ENCODE results near the gene BET1L.
"Not testable (repeated sequence)": the region's sequence is repeated elsewhere in the genome, so short reads cannot be mapped to it uniquely, and the experiment has no call there.

The BET1L gene

GRCh38 chr11:193481-193880, 13.7 kb downstream of the BET1L start:
- DNase-seq: not testable (repeated sequence)

GRCh38 chr11:192674-193128, 14.5 kb downstream of the BET1L start, which contains the start of gene SCGB1C1:
SCGB1C1 (plus strand) TSS chr11:193078; CDS start chr11:193100, 22 bp downstream.
- not testable (repeated sequence) for DNase-seq

GRCh38 chr11:191490-192478, 15.4 kb downstream of the BET1L start:
- DNase-seq: not testable (repeated sequence)

GRCh38 chr11:190546-190945, 16.7 kb downstream of the BET1L start:
- DNase-seq: not testable (repeated sequence)

GRCh38 chr11:189843-190311, 17.3 kb downstream of the BET1L start:
- DNase-seq: not testable (repeated sequence)

- DNase-seq: not testable (repeated sequence)
Observed at GRCh38 chr11:189200-189783, 17.9 kb downstream of the BET1L start.

- DNase-seq: not testable (repeated sequence)
Observed at GRCh38 chr11:180242-180641, 27.0 kb downstream of the BET1L start.
